ENCODE measurements around the gene ZRANB2. TPM values are rescaled to one million over a fixed set of nuclear protein-coding genes. Genes with fewer than 3 reads are reported as not detected.

Gene ZRANB2
- total RNA-seq, 5 donors from 2014 or later (not counting 1 experiment from before 2014, with no cell fraction given), result 93.0 to 133 (median 127) TPM

DNA sequence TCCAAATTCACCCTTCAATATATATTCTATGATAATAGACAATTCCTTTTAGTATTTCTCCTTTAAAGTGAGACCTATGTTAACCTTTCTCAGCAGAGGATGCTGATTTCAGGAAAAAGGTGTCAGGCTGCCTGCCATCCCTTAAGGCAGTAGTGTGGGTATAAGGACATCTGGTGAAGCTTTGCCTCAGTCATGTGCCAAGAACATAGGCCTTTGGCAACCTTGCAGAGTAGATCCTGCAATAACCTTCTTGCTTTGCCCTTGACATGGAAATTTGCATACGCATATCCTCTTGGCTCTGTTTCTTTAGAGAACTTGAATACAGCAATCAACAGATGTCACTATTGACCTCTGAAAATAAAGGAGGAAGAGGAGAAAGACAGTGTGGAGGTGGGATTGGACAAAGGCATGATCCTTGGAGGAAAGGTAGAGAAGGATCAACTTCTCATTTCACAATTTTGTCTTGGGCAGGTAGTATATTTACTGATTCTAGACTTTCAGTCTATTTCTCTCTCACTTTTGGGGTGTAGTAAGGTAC lies 21.1 kb upstream of the ZRANB2 start:
- no peaks in the 10 kb centered on the region for H3K36me3 ChIP-seq (ENCODE audit: control insufficient read depth in 2 of 2, extremely low read depth in 1 of 2, insufficient read depth in 1 of 2, low read length in 1 of 2)
- no peak overlapping the region for H3K4me3 Mint-ChIP-seq
- H3K27me3 ChIP-seq (replicated peaks in 1 of 2; ENCODE audit: control insufficient read depth in 2 of 2, extremely low read depth in 1 of 2, insufficient read depth in 2 of 2, low read length in 1 of 2), result no peaks in the 10 kb centered on the region
- DNase-seq, result no peak
- no peak overlapping the region for H3K4me3 ChIP-seq (ENCODE audit: control insufficient read depth in 1 of 2, extremely low read depth in 1 of 2, low read length in 1 of 2)
- no peak for ATAC-seq (replicated peaks in 1 of 4)
- H3K27me3 Mint-ChIP-seq, result peaks cover 13 to 31% of the 10 kb centered on the region in 2 donors
- no peak overlapping the region for H3K27ac ChIP-seq (ENCODE audit: low read length)
- ChIA-PET CTCF (no interaction called here), POLR2A (no interaction called here)
- no peak overlapping the region for H3K27ac Mint-ChIP-seq
- H3K9me3 Mint-ChIP-seq, result peaks cover 0 to 3% (median 0%) of the 10 kb centered on the region in 3 donors
- no peaks in the 10 kb centered on the region for H3K4me1 Mint-ChIP-seq
- no peaks in the 10 kb centered on the region for H3K4me1 ChIP-seq (ENCODE audit: control insufficient read depth in 1 of 2, extremely low read depth in 1 of 2, insufficient read depth in 2 of 2, low read length in 2 of 2)
- H3K36me3 Mint-ChIP-seq, result no peaks in the 10 kb centered on the region
- no peaks in the 10 kb centered on the region for H3K9me3 ChIP-seq
- no CpG with 5 or more reads among the region's 1 CpG for WGBS (ENCODE audit: insufficient coverage)

- no peaks in the 10 kb centered on the region for H3K36me3 ChIP-seq (ENCODE audit: control insufficient read depth in 2 of 2, extremely low read depth in 1 of 2, insufficient read depth in 1 of 2, low read length in 1 of 2)
- Mint-ChIP-seq H3K36me3 (no peaks in the 10 kb centered on the region), H3K4me3 (no peak overlapping the region), H3K27ac (no peak overlapping the region), H3K4me1 (no peaks in the 10 kb centered on the region), H3K9me3 (no peaks in the 10 kb centered on the region), H3K27me3 (peaks cover 3 to 29% of the 10 kb centered on the region in 2 donors)
- DNase-seq (no peak), ATAC-seq (replicated peaks in 1 of 4) (no peak)
- POLR2A ChIA-PET, result no interaction called here
- no peaks in the 10 kb centered on the region for H3K4me1 ChIP-seq (ENCODE audit: control insufficient read depth in 1 of 2, extremely low read depth in 1 of 2, insufficient read depth in 2 of 2, low read length in 2 of 2)
- CTCF ChIA-PET, result no interaction called here
- H3K9me3 ChIP-seq, result no peaks in the 10 kb centered on the region
- no CpG with 5 or more reads among the region's 1 CpG for WGBS (ENCODE audit: insufficient coverage)
- no peaks in the 10 kb centered on the region for H3K27me3 ChIP-seq (replicated peaks in 1 of 2; ENCODE audit: control insufficient read depth in 2 of 2, extremely low read depth in 1 of 2, insufficient read depth in 2 of 2, low read length in 1 of 2)
- H3K4me3 ChIP-seq (ENCODE audit: control insufficient read depth in 1 of 2, extremely low read depth in 1 of 2, low read length in 1 of 2), result no peak overlapping the region
- H3K27ac ChIP-seq (ENCODE audit: low read length), result no peak overlapping the region
Observed at GRCh38 chr1:71097428-71097827, 16.6 kb upstream of the ZRANB2 start.

- ATAC-seq (replicated peaks in 1 of 4), result no peak
- DNase-seq, result no peak
- no peaks in the 10 kb centered on the region for H3K36me3 Mint-ChIP-seq
- H3K9me3 Mint-ChIP-seq, result no peaks in the 10 kb centered on the region
- no peak overlapping the region for H3K27ac Mint-ChIP-seq
- H3K27me3 Mint-ChIP-seq, result peaks cover 7 to 26% of the 10 kb centered on the region in 2 donors
- POLR2A ChIA-PET, result no interaction called here
- no peaks in the 10 kb centered on the region for H3K27me3 ChIP-seq (replicated peaks in 1 of 2; ENCODE audit: control insufficient read depth in 2 of 2, extremely low read depth in 1 of 2, insufficient read depth in 2 of 2, low read length in 1 of 2)
- WGBS (ENCODE audit: insufficient coverage), result no CpG with 5 or more reads among the region's 2 CpGs
- CTCF ChIA-PET, result interaction anchor here (1.0 to 1.4 kb wide), 2 partner anchors 12 to 14 kb away, joined by 4 to 5 read pairs; partner anchors contain the start of gene ZRANB2 (in 1 of the 2)
- no peak overlapping the region for H3K4me3 ChIP-seq (ENCODE audit: control insufficient read depth in 1 of 2, extremely low read depth in 1 of 2, low read length in 1 of 2)
- no peaks in the 10 kb centered on the region for H3K4me1 Mint-ChIP-seq
- no peaks in the 10 kb centered on the region for H3K4me1 ChIP-seq (ENCODE audit: control insufficient read depth in 1 of 2, extremely low read depth in 1 of 2, insufficient read depth in 2 of 2, low read length in 2 of 2)
- H3K36me3 ChIP-seq (ENCODE audit: control insufficient read depth in 2 of 2, extremely low read depth in 1 of 2, insufficient read depth in 1 of 2, low read length in 1 of 2), result no peaks in the 10 kb centered on the region
- H3K9me3 ChIP-seq, result no peaks in the 10 kb centered on the region
- H3K27ac ChIP-seq (ENCODE audit: low read length), result no peak overlapping the region
- no peak overlapping the region for H3K4me3 Mint-ChIP-seq
Observed at GRCh38 chr1:71094913-71095312, 14.1 kb upstream of the ZRANB2 start.

GRCh38 chr1:71093938-71094337 lies 13.1 kb upstream of the ZRANB2 start:
- DNase-seq, result no peak
- H3K27me3 Mint-ChIP-seq, result peaks cover 3 to 20% of the 10 kb centered on the region in 2 donors
- Histone ChIP-seq H3K27ac (ENCODE audit: low read length) (no peak overlapping the region), H3K4me1 (ENCODE audit: control insufficient read depth in 1 of 2, extremely low read depth in 1 of 2, insufficient read depth in 2 of 2, low read length in 2 of 2) (no peaks in the 10 kb centered on the region), H3K4me3 (ENCODE audit: control insufficient read depth in 1 of 2, extremely low read depth in 1 of 2, low read length in 1 of 2) (no peak overlapping the region), H3K27me3 (replicated peaks in 1 of 2; ENCODE audit: control insufficient read depth in 2 of 2, extremely low read depth in 1 of 2, insufficient read depth in 2 of 2, low read length in 1 of 2) (peaks cover 0 to 3% of the 10 kb centered on the region in 2 experiments), H3K36me3 (ENCODE audit: control insufficient read depth in 2 of 2, extremely low read depth in 1 of 2, insufficient read depth in 1 of 2, low read length in 1 of 2) (no peaks in the 10 kb centered on the region), H3K9me3 (no peaks in the 10 kb centered on the region)
- WGBS (ENCODE audit: insufficient coverage), result no CpG with 5 or more reads among the region's 1 CpG
- POLR2A ChIA-PET, result no interaction called here
- CTCF ChIA-PET, result interaction anchor here in 1 of 2 donors (1.0 kb wide), 1 partner anchor 11 kb away, joined by 4 read pairs; no protein-coding TSS in a partner anchor
- no peak for ATAC-seq (replicated peaks in 1 of 4)
- H3K36me3 Mint-ChIP-seq, result no peaks in the 10 kb centered on the region
- no peaks in the 10 kb centered on the region for H3K9me3 Mint-ChIP-seq
- no peak overlapping the region for H3K27ac Mint-ChIP-seq
- H3K4me3 Mint-ChIP-seq, result no peak overlapping the region
- H3K4me1 Mint-ChIP-seq, result no peaks in the 10 kb centered on the region

DNA sequence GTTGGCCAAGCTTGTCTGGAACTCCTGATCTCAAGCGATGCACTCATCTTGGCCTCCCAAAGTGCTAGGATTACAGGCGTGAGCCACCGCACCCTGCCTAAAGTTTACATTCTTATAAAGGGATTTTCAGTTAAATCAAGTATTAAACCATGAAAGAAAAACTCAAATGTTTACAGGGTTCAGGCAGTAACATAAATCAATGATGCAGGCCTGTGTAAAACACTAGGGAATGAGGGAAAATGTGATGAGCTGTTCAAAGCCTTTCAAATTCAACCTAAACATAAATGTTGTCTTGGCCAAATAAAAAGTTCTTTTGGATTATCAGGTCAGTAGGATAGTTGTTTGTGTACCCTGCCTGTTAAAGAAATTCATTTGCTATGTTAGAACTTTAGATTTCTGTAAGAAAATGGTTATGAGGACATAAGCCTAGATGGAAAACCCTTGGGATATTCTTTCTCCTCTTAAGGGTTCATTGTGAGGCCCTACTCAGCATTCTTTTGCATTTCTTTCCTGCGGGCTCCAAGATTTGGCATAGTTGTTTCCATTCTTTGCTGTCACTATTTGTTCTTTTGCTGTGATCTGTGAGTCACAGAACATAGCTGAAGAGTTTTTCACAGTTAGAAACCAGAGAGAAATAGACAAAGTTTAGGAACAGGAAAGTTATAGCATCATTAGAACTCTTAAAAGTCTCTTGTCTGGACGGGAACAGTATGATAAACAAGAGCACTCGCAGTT lies 8.9 kb upstream of the ZRANB2 start:
- Histone ChIP-seq H3K9me3 (no peaks in the 10 kb centered on the region), H3K27me3 (replicated peaks in 1 of 2; ENCODE audit: control insufficient read depth in 2 of 2, extremely low read depth in 1 of 2, insufficient read depth in 2 of 2, low read length in 1 of 2) (peaks cover 0 to 12% of the 10 kb centered on the region in 2 experiments), H3K27ac (ENCODE audit: low read length) (no peak overlapping the region), H3K4me3 (ENCODE audit: control insufficient read depth in 1 of 2, extremely low read depth in 1 of 2, low read length in 1 of 2) (no peak overlapping the region), H3K36me3 (ENCODE audit: control insufficient read depth in 2 of 2, extremely low read depth in 1 of 2, insufficient read depth in 1 of 2, low read length in 1 of 2) (no peaks in the 10 kb centered on the region), H3K4me1 (ENCODE audit: control insufficient read depth in 1 of 2, extremely low read depth in 1 of 2, insufficient read depth in 2 of 2, low read length in 2 of 2) (no peaks in the 10 kb centered on the region)
- Mint-ChIP-seq H3K36me3 (no peaks in the 10 kb centered on the region), H3K27ac (no peak overlapping the region), H3K9me3 (no peaks in the 10 kb centered on the region), H3K27me3 (peaks cover 15 to 16% of the 10 kb centered on the region in 2 donors), H3K4me3 (no peak overlapping the region), H3K4me1 (no peaks in the 10 kb centered on the region)
- ChIA-PET CTCF (no interaction called here), POLR2A (no interaction called here)
- no peak for ATAC-seq (replicated peaks in 1 of 4)
- WGBS (ENCODE audit: insufficient coverage), result 78% methylated on average over 3 of the region's 6 CpGs
- DNase-seq, result no peak

DNA sequence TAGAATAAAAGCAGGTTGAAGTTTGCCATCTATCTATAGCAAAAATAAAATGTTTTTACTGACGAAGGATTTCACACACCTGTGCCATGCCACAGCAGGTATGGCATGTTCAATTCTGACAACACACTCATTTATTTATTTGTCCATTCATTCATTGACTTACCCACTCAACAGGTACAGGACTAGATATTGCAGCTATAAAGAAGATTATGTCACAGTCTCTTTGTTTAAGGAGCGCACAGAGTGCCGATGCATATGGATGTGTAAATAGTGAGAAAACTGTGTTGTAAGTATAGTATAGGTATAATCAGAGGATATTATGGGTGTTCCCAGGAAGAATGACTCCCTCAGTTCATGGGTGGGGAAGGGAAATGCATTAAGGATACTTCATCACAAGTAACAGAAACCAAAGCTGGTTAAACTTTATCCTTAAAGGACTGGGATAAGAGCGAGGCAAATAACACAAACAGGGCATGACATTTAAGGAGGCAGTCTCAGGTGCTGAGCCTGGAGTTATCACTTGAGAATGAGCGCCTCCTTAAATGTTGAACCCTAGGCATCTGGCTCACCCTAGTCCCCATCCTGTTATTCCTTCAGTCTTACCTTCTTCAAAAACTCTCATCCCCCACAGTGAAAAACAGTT lies 7.9 kb upstream of the ZRANB2 start:
- ChIA-PET POLR2A (no interaction called here), CTCF (no interaction called here)
- ATAC-seq (replicated peaks in 1 of 4), result no peak
- H3K36me3 ChIP-seq (ENCODE audit: control insufficient read depth in 2 of 2, extremely low read depth in 1 of 2, insufficient read depth in 1 of 2, low read length in 1 of 2), result no peaks in the 10 kb centered on the region
- Mint-ChIP-seq H3K9me3 (no peaks in the 10 kb centered on the region), H3K36me3 (peaks cover under 1% of the 10 kb centered on the region), H3K27me3 (peaks cover 22% of the 10 kb centered on the region in 2 donors), H3K27ac (no peak overlapping the region), H3K4me3 (no peak overlapping the region), H3K4me1 (no peaks in the 10 kb centered on the region)
- H3K4me3 ChIP-seq (ENCODE audit: control insufficient read depth in 1 of 2, extremely low read depth in 1 of 2, low read length in 1 of 2), result no peak overlapping the region
- WGBS (ENCODE audit: insufficient coverage), result 100% methylated on average over 2 of the region's 5 CpGs
- no peak for DNase-seq
- no peak overlapping the region for H3K27ac ChIP-seq (ENCODE audit: low read length)
- peaks cover 0 to 12% of the 10 kb centered on the region in 2 experiments for H3K27me3 ChIP-seq (replicated peaks in 1 of 2; ENCODE audit: control insufficient read depth in 2 of 2, extremely low read depth in 1 of 2, insufficient read depth in 2 of 2, low read length in 1 of 2)
- H3K4me1 ChIP-seq (ENCODE audit: control insufficient read depth in 1 of 2, extremely low read depth in 1 of 2, insufficient read depth in 2 of 2, low read length in 2 of 2), result no peaks in the 10 kb centered on the region
- H3K9me3 ChIP-seq, result no peaks in the 10 kb centered on the region

Measured in T-cell (primary cell).